Measurements from ENCODE around the gene SLC30A4. TPM values are rescaled to one million over a fixed set of nuclear protein-coding genes. Genes with fewer than 3 reads are reported as not detected.

Gene SLC30A4
- total RNA-seq, 4 donors from 2014 or later = 4.1 to 7.9 (median 5.4) TPM

- H3K27me3 ChIP-seq = no peaks in the 10 kb centered on the region
- DNase-seq (ENCODE audit: low spot score in 2 of 2) = no peak
- H3K36me3 ChIP-seq = no peaks in the 10 kb centered on the region
- H3K4me3 ChIP-seq = no peak overlapping the region
- H3K4me1 ChIP-seq = no peaks in the 10 kb centered on the region
- no peak for TF ChIP-seq CTCF (IDR thresholded peaks at IDR 0.05)
- TF ChIP-seq POLR2A (IDR thresholded peaks at IDR 0.05) = no peak
- TF ChIP-seq POLR2AphosphoS5 (IDR thresholded peaks at IDR 0.05) = no peak
- TF ChIP-seq EP300 (IDR thresholded peaks at IDR 0.05) = no peak
- H3K27ac ChIP-seq = no peak overlapping the region
- WGBS = 47% methylated on average over 9 of the region's 9 CpGs
- no peaks in the 10 kb centered on the region for H3K9me3 ChIP-seq
Observed at GRCh38 chr15:45549541-45550220, 27.1 kb upstream of the SLC30A4 start.

GRCh38 chr15:45548753-45549520 lies 26.4 kb upstream of the SLC30A4 start:
- Histone ChIP-seq H3K27ac (no peak overlapping the region), H3K36me3 (no peaks in the 10 kb centered on the region), H3K27me3 (no peaks in the 10 kb centered on the region), H3K9me3 (no peaks in the 10 kb centered on the region), H3K4me1 (no peaks in the 10 kb centered on the region), H3K4me3 (no peak overlapping the region)
- 66% methylated on average over 17 of the region's 17 CpGs for WGBS
- no peak for TF ChIP-seq POLR2A (IDR thresholded peaks at IDR 0.05)
- no peak for TF ChIP-seq CTCF (IDR thresholded peaks at IDR 0.05)
- no peak for TF ChIP-seq EP300 (IDR thresholded peaks at IDR 0.05)
- DNase-seq (ENCODE audit: low spot score in 2 of 2) = no peak

DNA sequence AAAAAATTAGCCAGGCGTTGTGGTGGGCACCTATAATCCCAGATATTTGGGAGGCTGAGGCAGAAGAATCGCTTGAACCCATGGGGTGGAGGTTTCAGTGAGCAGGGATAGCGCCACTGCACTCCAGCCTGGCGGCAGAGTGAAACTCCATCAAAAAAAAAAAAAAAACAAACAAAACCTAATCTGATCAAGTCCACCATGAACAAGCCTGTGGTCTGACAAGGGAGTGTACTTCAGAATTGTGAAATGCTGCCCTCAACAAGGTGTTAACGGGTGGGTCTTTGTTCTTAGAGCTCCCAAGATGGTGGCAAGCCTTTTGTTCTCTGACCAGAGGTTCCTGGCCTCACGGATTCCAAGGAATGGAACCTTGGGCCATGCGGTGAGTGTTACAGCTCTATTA lies 24.2 kb upstream of the SLC30A4 start:
- no peak for DNase-seq (ENCODE audit: low spot score in 2 of 2)

DNA sequence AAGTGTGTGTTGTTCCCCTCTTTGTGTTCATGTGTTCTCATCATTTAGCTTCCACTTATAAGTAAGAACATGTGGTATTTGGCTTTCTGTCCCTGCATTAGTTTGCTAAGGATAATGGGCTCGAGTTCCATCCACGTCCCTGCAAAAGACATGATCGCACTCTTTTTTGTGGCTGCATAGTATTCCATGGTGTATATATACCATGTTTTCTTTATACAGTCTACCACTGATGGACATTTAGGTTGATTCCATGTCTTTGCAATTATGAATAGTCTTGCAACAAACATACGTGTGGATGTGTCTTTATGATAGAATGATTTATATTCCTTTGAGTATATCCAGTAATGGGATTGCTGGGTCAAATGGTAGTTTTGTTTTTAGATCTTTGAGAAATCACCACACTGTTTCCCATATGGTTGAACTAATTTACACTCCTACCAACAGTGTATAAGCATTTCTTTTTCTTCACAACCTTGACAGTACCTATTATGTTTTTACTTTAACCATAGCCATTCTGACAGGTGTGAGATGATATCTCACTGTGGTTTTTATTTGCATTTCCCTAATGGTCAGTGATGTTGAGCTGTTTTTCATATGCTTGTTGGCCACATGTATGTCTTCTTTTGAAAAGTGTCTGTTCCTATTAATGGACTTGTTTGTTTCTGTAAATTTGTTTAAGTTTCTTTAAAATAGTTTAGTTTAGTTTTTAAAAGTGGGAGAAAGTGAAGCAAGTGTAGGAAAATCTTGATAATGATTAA lies 21.9 kb upstream of the SLC30A4 start:
- no peaks in the 10 kb centered on the region for H3K36me3 ChIP-seq
- WGBS = 90% methylated on average over 4 of the region's 4 CpGs
- no peak overlapping the region for H3K4me3 ChIP-seq
- DNase-seq (ENCODE audit: low spot score in 2 of 2) = no peak
- H3K27me3 ChIP-seq = no peaks in the 10 kb centered on the region
- no peaks in the 10 kb centered on the region for H3K9me3 ChIP-seq
- H3K27ac ChIP-seq = no peak overlapping the region
- no peaks in the 10 kb centered on the region for H3K4me1 ChIP-seq
- no peak for TF ChIP-seq EP300 (IDR thresholded peaks at IDR 0.05)
- TF ChIP-seq CTCF (IDR thresholded peaks at IDR 0.05) = no peak
- TF ChIP-seq POLR2A (IDR thresholded peaks at IDR 0.05) = no peak
- TF ChIP-seq POLR2AphosphoS5 (IDR thresholded peaks at IDR 0.05) = no peak

More for the DNA sequence above, 24.2 kb upstream of the SLC30A4 start:
- Histone ChIP-seq H3K36me3 (no peaks in the 10 kb centered on the region), H3K27me3 (no peaks in the 10 kb centered on the region), H3K27ac (no peak overlapping the region), H3K4me3 (no peak overlapping the region), H3K9me3 (no peaks in the 10 kb centered on the region), H3K4me1 (no peaks in the 10 kb centered on the region)
- TF ChIP-seq POLR2A (IDR thresholded peaks at IDR 0.05) (no peak), POLR2AphosphoS5 (IDR thresholded peaks at IDR 0.05) (no peak), EP300 (IDR thresholded peaks at IDR 0.05) (no peak), CTCF (IDR thresholded peaks at IDR 0.05) (no peak)
- WGBS = 97% methylated on average over 7 of the region's 7 CpGs

DNA sequence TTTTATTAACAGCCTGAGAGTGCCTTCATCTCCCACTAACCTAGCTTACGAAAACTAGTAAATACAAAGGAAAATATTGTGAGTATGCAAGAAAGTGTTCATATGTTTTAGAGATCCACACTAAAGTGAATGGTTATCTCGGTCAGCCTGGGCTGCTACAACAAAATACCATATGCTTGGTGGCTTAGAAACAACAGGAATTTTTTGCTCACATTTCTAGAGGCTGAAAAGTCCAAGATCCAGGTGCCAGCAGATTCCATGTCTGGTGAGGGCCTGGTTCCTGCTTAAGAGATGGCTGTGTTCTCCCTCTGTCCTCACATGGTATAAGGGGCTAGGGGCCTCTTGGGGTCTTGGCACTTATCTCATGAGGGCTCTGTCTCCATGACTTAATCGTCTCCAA lies 20.5 kb upstream of the SLC30A4 start:
- TF ChIP-seq EP300 (IDR thresholded peaks at IDR 0.05) = no peak
- TF ChIP-seq POLR2AphosphoS5 (IDR thresholded peaks at IDR 0.05) = no peak
- no peak for TF ChIP-seq CTCF (IDR thresholded peaks at IDR 0.05)
- no peak for TF ChIP-seq POLR2A (IDR thresholded peaks at IDR 0.05)
- 90% methylated on average over 3 of the region's 3 CpGs for WGBS
- no peak for DNase-seq (ENCODE audit: low spot score in 2 of 2)

More for the DNA sequence above, 20.5 kb upstream of the SLC30A4 start:
- H3K27ac ChIP-seq = no peak overlapping the region
- no peak overlapping the region for H3K4me3 ChIP-seq
- no peaks in the 10 kb centered on the region for H3K4me1 ChIP-seq
- H3K9me3 ChIP-seq = no peaks in the 10 kb centered on the region
- H3K36me3 ChIP-seq = no peaks in the 10 kb centered on the region
- H3K27me3 ChIP-seq = no peaks in the 10 kb centered on the region

Measured in suprapubic skin (tissue), 4 donors.